NCI-H748 (cell line): ENCODE data around the gene LEMD3.

Source experiments
- DNase-seq: peaks from one replicate; lab custom pipeline; 2025; ENCODE audit not compliant: unreplicated experiment; lab: John Stamatoyannopoulos, UW

The LEMD3 gene

DNA sequence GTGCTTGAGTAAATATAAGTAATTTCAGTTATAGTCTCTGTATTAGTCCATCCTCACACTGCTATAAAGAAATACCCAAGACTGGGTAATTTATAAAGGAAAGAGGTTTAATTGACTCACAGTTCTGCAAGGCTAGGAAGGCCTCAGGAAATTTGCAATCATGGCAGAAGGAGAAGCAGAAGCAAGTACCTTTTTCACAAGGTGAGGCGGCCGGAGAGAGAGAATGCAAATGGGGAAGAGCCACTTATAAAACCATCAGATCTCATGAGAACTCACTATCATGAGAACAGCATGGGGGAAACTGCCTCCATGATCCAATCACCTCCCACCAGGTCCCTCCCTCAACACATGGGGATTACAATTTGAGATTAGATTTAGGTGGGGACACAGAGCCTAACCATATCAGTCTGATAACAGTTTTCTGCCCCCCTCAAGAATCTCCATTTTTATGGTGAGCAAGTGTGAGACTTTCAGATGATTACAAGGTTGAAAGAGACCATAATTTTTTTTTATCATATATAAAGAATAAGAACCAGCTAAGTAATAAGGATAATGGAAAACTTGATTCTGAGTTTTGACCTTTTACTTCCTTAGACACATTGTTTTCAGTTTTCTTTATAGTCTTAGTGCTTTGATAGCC is 35.6 kb downstream of the LEMD3 start:
- no peak for DNase-seq

- DNase-seq, result no peak
Observed at GRCh38 chr12:65205886-65206285, 36.5 kb downstream of the LEMD3 start.

GRCh38 chr12:65208125-65208524 is 38.7 kb downstream of the LEMD3 start:
- no peak for DNase-seq

DNA sequence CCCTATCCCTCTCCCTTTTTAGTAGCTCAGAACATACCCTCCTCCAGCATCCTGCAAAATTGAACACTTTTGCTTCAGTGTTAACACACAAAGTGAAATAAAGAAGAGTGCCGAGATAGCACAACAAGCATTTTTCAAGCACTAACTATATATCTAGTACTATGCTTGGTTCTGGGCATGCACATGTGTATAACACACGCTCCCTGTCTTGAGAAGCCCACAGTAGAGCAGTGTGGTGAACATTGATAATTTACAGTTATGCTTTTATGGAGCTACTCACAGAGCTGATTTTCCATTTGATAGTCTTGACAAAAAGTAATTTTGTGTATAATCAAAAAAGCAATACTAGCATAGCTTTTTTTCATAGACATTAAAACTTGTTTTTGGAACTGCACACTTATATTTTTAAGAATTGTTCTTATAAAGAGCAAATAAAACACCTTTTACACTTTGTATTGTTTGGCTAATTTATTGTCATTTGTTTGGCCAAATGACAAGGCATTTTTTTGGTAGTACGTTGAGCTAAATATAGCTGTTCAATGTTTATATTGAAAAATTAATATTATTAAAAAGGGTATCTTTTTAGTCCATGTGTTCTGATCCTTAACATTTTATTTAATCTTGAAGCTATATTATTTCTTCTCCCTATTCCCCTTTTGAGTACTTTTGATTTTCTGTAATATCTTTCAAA is 39.7 kb downstream of the LEMD3 start:
- DNase-seq, result no peak

GRCh38 chr12:65209655-65210043 is 40.3 kb downstream of the LEMD3 start:
- no peak for DNase-seq

DNA sequence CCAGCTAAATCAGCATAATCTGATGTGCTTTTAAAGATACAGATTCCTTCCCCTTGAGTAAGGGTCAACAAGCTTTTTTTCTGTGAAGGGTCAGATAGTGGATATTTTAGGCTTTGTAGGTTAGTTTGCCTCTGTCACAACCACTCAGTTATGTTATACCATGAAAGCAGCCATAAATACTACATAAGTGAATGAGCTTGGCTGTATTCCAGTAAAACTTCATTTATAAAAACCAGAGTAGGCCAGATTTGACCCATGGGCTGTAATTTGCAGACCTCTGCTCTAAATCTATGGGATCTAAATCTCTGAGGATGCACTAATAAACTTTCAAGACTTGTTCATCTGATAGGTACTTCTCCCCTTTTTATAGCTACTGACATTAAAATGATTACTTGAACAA is 47.7 kb downstream of the LEMD3 start:
- DNase-seq, result no peak

DNA sequence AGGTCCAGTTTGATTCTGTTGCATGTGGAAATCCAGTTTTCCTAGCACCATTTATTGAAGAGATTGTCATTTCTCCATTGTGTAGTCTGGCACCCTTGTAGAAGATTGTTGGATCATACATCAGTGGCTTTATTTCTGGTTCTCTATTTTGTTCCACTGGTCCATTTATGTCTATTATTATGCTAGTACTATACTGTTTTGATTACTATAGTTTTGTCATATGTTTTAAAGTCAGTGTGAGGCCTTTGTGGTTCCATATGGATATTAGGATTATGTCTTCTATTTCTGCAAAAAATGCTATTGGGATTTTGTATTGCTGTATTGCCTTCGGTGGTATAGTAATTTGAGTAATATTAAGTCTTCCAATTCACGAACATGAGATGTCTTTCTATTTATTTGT is 51.4 kb downstream of the LEMD3 start:
- DNase-seq, result no peak

DNA sequence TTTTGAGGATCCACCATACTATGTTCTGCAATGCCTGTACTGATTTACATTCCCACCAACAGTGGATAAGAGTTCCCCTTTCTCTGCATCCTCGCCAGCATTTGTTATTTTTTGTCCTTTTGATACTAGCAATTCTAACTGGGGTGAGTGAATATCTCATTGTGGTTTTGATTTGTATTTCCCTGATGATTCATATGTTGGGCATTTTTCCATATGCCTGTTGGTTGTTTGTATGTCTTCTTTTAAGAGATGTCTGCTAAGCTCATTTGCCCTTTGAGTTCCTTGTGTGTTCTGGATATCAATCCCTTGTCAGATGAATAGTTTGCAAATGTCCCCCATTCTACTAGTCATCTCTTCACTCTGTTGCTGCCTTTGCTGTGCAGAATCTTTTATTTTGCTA is 60.1 kb downstream of the LEMD3 start:
- no peak for DNase-seq

DNA sequence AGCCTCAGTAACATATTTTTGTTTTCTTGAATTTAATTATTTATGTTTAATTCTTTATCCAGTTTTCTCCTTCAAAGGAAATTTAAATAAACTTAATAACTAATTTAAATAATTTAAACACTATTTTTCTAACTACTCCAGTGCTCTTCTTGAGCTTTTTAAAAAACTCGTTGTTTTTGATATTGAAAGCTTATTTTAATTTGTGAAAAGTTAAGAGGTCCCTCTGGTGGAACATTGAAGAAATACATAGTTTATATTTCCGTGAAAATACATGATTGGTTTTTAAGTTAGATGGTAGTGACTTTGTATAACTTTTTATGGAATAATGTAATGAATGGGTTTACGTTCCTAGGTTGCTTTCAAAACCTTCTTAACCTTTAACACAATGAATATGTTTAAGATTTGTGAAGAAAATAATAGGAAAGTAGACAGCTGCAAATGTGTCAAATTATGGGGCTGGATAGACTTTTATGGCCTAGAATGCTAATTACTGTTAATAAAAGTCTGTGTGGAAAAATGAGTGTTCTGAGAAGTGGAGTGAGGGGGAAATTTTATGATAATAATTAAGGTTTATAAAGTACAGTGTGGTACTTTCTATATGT is 63.2 kb downstream of the LEMD3 start:
- DNase-seq, result no peak

DNA sequence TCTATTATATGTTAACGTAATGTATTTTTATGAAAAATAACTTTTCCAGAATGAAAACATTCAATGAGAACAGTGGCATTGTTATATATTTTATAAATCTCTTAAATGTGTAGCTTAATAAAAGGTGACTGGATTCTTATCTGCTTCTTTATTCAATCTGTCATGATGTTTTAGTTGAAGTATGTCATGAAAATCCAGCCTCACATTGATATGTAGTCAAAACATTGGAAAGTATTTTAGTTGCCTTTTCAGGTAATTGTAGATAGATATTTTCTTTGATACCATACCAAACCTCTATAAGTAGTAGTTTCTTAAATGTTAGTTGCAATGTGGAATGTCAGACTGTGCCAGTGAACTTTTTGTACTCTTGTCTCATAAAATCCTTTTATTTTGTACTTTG is 67.8 kb downstream of the LEMD3 start:
- no peak for DNase-seq

DNA sequence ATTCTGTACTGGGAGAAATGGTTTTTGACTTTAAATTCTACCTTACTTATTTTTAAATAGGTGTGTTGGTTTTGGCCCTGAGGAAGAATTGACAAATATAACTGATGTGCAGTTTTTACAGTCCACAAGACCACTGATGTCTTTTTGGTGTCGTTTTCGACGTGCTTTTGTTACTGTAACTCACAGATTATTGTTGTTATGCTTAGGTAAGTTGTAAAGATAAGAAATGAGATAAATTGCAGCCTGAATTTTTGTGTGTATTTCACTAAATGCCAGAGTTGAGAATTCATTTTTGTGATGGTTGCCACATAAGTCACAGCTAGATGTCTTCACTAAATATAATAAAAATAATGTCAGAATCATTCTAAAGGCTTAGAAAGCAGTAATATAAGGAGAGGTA is 69.2 kb downstream of the LEMD3 start:
- DNase-seq, result no peak

DNA sequence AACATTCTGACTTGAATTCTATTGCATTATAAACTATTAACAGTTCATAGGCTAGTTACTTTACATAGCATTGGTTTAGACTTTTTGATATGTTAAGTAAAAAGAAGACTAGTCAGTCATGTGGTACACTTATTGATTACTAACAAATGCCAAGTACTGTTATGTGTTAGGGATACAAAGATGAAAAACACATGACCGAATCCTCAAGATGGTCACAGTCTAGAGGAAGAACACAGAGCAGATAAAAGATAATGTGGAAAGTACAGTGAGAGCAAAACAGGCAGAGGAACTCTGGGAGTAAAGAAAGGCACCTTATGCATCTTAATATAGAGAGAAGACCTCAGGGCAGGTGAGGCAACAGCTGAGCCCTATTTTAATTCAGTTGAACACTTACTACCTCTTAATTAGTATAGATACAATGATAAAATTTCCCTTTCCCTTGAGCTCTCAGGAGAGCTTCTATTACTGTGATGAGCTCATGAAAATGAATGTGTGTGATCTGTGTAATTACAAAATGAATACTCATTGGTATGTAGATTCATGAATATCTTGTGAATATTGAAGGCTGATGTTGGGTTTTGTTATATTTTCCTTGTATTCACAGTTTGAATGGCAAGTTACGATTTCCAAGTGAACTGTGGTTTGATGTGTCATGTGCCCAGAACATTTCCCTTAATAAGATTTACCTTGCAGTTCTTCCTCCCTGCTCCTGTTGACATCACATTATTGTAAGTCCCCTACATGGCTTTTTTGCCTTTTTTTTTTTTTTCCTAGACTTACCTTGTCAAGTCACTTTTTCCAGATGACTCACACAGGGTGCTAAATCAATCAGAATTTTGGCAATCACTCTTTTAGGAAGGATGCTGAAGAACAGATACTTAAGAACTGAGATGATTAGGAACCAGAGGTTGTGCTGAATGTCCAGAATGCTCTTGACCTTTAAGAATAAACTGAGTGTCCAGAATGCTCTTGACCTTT is 79.6 kb downstream of the LEMD3 start:
- no peak for DNase-seq

DNA sequence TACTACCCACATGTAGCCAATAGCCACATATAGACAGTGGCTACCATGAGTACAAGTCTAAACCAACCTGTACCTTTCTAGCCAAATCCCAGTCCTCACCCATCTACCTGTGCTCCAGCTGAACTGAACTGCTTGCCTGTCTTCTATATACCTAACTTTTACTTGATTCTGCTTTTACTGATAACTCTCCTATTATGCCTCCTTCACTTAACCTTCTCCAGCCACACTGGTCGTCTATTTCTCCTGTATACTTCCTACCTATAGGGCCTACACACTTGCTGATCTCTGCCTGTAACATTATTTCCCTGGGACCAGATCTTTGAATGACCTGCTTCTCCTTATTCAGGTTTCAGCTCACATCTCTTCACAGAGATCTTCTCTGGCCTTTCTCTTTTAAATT is 83.1 kb downstream of the LEMD3 start:
- no peak for DNase-seq

DNA sequence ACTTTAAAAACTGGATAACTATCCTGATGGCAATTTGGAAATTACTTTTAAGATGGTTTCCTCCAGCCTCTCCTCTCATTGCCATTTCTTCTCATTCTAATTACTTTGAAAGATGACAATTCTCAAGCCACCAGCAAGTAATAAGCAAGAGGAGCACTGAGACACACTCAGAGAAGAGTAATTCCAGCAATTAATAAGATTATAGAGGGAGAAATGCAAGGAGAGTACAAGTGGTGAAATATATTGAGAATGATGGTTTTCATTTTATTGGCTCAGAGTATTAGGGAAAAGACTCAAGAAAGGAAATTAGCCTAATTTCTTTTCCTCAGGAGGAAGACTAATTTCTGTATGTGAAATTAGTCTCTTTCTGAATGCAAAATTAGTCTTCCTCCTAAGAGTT is 88.6 kb downstream of the LEMD3 start:
- DNase-seq, result no peak

- DNase-seq, result no peak
Observed at GRCh38 chr12:65259501-65259900, 90.1 kb downstream of the LEMD3 start.

- DNase-seq, result no peak
Observed at GRCh38 chr12:65263777-65264176, 94.4 kb downstream of the LEMD3 start.

- DNase-seq, result peak; percentile 14
Observed at GRCh38 chr12:65266408-65266807, 97.0 kb downstream of the LEMD3 start.

GRCh38 chr12:65269603-65270002 is 100.2 kb downstream of the LEMD3 start:
- no peak for DNase-seq

DNA sequence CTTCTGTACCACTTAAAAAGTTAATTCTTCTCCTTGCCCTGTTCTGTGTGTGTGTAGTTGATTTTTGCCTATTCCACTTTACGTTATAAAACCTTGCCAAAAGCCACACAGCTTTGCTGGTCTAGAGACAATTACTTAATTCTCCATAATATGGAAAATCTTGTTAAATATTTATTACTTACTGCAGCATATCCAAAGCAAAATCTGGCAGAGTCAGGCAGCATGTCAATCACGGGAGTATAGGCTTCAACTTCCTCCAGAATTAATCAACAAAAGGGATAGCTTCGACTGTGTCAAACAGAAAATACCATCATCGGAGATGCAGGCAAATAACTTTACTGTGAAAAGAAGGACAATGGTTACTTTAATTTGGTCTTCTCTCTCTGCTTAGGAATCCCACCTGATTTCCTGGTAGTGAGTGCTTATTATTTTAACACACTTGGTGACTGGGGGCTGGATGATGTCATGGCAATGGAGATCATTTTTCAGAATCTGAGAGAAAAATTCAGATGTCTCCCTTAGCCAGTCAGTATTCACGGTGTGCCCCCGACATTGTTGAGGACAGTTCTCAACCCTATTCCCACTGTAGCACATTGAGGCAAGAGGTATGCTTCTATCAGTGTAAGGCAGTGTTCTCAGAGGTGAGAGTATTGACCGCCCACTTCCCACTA is 105.4 kb downstream of the LEMD3 start:
- DNase-seq, result no peak

GRCh38 chr12:65275627-65276026 is 106.2 kb downstream of the LEMD3 start:
- DNase-seq, result no peak
